RKO (cell line): ENCODE data around the gene FNDC1.

Source experiments
- DNase-seq: peaks from one replicate; pipeline ENCODE4 v3.0.0-alpha.2; 2016; ENCODE audit warnings: low spot score

Gene FNDC1

DNA sequence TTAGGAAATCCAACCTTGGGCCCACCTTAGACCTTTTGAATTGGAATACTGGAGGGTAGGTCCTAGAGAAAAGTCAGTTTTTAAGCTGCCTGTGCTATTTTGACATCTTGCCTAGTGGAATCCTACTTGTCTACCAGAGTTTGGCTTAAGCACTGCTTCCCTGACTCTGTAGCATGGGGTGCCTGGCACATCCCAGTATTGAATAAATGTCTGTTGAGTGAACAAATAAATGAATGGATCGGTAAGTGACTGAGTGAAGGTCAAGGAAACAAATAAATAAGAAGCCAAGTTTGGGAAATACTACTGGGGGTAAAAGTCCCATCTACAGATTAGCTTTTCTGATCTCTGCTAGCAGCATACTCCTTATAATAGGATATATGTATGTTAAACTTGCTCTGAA lies 140.5 kb downstream of the FNDC1 start:
- no peak for DNase-seq

DNA sequence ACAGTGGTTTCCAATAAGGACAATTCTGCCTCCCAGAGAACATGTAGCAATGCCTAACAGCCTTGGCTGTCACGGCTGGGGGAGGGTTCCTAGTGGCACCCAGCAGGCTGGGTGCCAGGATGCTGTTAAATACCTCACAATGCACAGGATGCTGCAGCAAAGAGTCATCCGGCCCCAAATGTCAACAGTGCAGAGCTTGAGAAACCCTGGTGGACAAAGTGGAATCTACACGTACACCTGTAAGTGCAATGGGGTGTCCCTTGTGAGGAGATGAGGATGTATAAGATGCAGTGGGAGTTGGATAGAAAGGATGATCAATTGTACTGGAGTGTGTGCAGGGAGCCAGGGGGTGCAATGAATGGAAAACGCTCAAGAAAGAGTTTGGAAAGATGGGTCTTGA lies 142.4 kb downstream of the FNDC1 start:
- DNase-seq: no peak

DNA sequence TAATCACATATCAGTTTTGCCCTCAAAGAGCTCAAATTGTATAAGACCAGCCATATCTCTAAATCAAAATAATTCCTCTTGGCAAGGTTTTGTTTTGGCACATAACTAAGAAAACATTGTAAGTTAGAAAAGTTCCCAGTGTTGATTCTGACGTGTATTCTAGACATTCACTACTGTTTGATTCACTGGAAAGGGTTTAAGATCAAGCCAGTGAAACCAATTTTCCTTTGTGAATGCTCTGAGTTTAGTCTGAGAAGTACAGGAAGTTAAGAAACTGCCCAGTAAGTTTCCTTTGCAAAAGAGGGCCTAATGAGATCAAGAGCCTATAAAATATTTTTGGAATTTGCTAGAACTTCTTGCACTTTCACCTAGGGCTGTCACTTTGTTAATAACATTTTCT lies 143.0 kb downstream of the FNDC1 start:
- DNase-seq: no peak

DNA sequence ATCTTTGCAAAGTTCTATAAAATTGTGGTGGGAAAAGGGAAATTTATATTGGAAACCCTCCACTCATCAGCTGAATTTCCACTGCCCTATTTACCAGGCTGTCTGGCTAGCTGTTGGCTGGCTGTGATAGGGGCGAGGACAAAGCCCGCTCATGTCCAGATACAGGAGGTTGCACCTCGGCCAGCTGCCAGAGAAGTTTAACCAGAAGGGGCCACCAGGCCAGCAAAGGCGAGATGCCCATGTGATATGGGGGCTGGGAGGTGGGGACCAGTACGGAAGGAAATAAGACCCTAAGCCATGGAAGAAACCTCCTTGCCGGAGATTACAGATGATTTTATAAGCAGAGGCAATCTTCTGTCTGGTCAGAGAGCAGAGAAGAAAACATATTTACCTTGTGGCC lies 143.8 kb downstream of the FNDC1 start:
- DNase-seq: no peak

DNA sequence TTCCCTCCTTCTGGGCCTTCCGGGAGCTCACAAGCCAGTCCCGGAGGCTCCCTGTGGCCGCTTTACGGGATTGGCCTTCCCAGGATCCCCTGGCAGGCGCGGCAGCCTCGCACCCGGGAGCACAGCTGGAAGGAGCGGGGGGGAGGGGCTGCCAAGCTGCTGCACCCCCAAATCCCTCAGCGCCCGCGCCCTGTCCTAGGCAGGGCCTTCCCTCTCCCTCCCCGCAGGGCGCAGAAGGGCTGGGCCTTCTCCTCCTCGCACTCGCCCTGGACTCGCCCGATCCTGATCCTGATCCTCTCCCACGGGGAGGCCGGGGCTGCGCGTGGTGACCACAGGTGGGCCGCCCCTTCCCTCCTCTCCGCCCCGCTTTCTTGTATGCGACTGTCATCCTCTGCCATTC lies 146.4 kb downstream of the FNDC1 start:
- DNase-seq: no peak

DNA sequence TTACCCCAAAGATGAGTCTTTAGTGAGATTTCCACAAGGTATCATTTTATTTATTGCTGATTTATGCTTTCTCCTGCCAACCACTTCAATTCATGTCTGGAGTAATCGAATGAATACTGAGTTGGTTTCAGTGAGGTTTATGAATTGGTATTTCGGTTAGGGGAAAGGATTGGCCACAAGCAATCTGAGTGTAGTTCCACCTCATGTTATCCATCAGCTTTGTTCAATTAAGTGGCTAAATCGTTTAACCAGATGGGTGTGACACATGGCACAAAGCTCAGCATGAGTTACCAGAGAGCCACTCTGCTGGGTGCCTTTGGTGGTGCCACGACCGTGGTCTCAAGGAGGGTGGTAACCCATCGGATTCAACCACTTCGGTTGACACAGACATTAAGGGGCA lies 148.2 kb downstream of the FNDC1 start:
- no peak for DNase-seq

DNA sequence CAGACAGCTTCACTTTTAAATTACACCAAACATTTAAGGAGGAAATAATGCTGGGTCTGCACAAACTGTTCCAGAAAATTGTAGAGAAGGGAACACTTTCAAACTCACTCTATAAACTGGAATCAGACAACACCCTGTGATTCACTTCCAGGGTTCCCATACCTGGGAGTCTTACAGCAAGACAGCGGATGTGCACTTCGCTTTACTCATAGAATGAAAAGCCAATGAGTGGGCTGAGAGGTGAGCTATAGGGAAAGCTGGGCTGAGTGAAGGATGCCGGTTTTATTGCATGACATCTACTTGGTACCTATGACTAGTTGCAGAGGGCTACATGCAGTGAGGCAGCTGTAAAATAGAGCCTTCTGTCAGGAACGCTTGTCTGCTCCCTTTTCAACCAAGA lies 152.1 kb downstream of the FNDC1 start:
- DNase-seq: no peak
